GM21528 (cell line): ENCODE measurements around the gene RAPGEF4.

ENCODE experiments used
- ATAC-seq: cut with Tn5 transposase; IDR thresholded peaks from one replicate; pipeline ENCODE4 v1.9.1; 2021; ENCODE audit warnings: mild to moderate bottlenecking, moderate library complexity; ENCODE audit not compliant: unreplicated experiment, low FRiP score

Gene RAPGEF4

GRCh38 chr2:172821370-172822338, 86.0 kb downstream of the RAPGEF4 start:
- no peak for ATAC-seq

GRCh38 chr2:172822585-172822984, 86.9 kb downstream of the RAPGEF4 start:
- no peak for ATAC-seq

- no peak for ATAC-seq
These were observed 87.7 kb downstream of the RAPGEF4 start for GRCh38 chr2:172823261-172823850.

- ATAC-seq = no peak
These were observed 90.9 kb downstream of the RAPGEF4 start for GRCh38 chr2:172826522-172826921.

- ATAC-seq = no peak
These were observed 93.6 kb downstream of the RAPGEF4 start for GRCh38 chr2:172829229-172829628.

GRCh38 chr2:172830482-172830881, 94.8 kb downstream of the RAPGEF4 start:
- no peak for ATAC-seq

- ATAC-seq = no peak
These were observed 98.3 kb downstream of the RAPGEF4 start for GRCh38 chr2:172833898-172834297.

- no peak for ATAC-seq
These were observed 99.2 kb downstream of the RAPGEF4 start for GRCh38 chr2:172834881-172835280.

GRCh38 chr2:172836347-172836821, 100.7 kb downstream of the RAPGEF4 start:
- ATAC-seq = no peak

GRCh38 chr2:172836827-172837226, 101.2 kb downstream of the RAPGEF4 start:
- no peak for ATAC-seq

- ATAC-seq = no peak
These were observed 103.8 kb downstream of the RAPGEF4 start for GRCh38 chr2:172839446-172839845.

- ATAC-seq = no peak
These were observed 107.0 kb downstream of the RAPGEF4 start for GRCh38 chr2:172842511-172843265.

GRCh38 chr2:172843266-172843582, 107.6 kb downstream of the RAPGEF4 start:
- no peak for ATAC-seq

- ATAC-seq = no peak
These were observed 108.5 kb downstream of the RAPGEF4 start for GRCh38 chr2:172843902-172844715.

- no peak for ATAC-seq
These were observed 109.5 kb downstream of the RAPGEF4 start for GRCh38 chr2:172845028-172845630.

- ATAC-seq = no peak
These were observed 110.9 kb downstream of the RAPGEF4 start for GRCh38 chr2:172846551-172846950.

- no peak for ATAC-seq
These were observed 111.5 kb downstream of the RAPGEF4 start for GRCh38 chr2:172847188-172847587.

- no peak for ATAC-seq
These were observed 112.9 kb downstream of the RAPGEF4 start for GRCh38 chr2:172848519-172848918.

- no peak for ATAC-seq
These were observed 114.0 kb downstream of the RAPGEF4 start for GRCh38 chr2:172849519-172850217.
